NT2/D1 (cell line): ENCODE measurements around the gene INPP5D.

Experiments
- SUZ12 ChIP-seq: IDR thresholded peaks from 2 replicates; pipeline ENCODE4 v1.6.1; 2011; ENCODE audit not compliant: insufficient read length, insufficient read depth; ENCODE audit errors: extremely low read depth
- YY1 ChIP-seq: IDR thresholded peaks from 2 replicates; pipeline ENCODE4 v1.6.1; 2011; ENCODE audit not compliant: insufficient read length, insufficient read depth
- ZNF274 ChIP-seq: IDR thresholded peaks from 2 replicates; pipeline ENCODE4 v1.6.1; 2011; ENCODE audit warnings: mild to moderate bottlenecking, low read depth, low read length

DNA sequence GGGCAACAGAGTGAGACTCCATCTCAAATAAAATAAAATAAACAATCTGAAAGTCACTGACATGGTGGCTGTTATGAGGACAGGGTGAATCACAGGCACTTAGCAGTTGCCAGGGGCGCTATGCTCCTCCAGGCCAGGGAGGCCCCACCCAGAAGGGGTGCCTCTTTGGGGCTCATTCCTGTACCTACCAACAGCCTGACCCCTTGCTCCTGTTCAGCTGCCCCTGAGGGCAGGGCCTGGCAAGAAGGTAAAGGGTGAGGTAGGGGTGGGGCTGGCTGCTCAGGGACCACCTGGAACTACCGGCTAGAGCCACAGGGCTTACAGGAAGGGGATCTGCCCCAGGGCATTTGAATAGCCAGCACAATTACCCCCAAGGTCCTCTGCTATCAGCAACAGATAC, 60.3 kb downstream of the INPP5D start:
- no peak for TF ChIP-seq YY1
- TF ChIP-seq SUZ12: no peak
- no peak for TF ChIP-seq ZNF274
